Measurements from ENCODE around the gene RBFOX2. TPM values are rescaled to one million over a fixed set of nuclear protein-coding genes. Genes with fewer than 3 reads are reported as not detected.

Gene RBFOX2
- total RNA-seq, 3 donors from 2014 or later, result 63.4 to 97.3 (median 85.5) TPM

DNA sequence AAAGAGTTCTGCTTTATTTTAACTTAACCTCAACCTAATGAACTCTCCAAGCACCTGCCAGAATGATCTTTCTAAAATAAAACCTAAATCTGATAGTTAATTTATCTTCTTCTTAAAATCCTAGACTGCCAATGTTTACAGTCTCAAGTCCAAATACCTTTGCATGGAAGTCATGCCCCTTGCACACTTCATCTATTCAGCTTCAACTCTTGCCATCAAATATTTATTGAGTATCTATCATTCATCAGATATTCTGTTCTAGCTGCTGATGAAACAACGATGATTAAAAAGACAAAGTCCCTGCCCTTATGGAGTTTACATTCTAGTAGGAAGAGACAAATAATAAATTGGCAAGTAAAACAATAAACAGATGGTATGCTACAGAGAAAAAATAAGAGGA lies 209.2 kb downstream of the RBFOX2 start:
- Histone ChIP-seq H3K27me3 (no peaks in the 10 kb centered on the region), H3K4me3 (no peak overlapping the region), H3K36me3 (no peaks in the 10 kb centered on the region), H3K4me1 (no peaks in the 10 kb centered on the region), H3K9me3 (no peaks in the 10 kb centered on the region), H3K27ac (no peak overlapping the region)
- DNase-seq (ENCODE audit: low spot score in 2 of 2), result no peak
- intact Hi-C loops (cut with DNase I; ENCODE audit: low total_unique reads), result no loop called here
- TF ChIP-seq POLR2AphosphoS5 (IDR thresholded peaks at IDR 0.05) (no peak), POLR2A (IDR thresholded peaks at IDR 0.05) (no peak)
- TF ChIP-seq, protein P1, sequence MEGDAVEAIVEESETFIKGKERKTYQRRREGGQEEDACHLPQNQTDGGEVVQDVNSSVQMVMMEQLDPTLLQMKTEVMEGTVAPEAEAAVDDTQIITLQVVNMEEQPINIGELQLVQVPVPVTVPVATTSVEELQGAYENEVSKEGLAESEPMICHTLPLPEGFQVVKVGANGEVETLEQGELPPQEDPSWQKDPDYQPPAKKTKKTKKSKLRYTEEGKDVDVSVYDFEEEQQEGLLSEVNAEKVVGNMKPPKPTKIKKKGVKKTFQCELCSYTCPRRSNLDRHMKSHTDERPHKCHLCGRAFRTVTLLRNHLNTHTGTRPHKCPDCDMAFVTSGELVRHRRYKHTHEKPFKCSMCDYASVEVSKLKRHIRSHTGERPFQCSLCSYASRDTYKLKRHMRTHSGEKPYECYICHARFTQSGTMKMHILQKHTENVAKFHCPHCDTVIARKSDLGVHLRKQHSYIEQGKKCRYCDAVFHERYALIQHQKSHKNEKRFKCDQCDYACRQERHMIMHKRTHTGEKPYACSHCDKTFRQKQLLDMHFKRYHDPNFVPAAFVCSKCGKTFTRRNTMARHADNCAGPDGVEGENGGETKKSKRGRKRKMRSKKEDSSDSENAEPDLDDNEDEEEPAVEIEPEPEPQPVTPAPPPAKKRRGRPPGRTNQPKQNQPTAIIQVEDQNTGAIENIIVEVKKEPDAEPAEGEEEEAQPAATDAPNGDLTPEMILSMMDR (IDR thresholded peaks at IDR 0.05), result no peak

DNA sequence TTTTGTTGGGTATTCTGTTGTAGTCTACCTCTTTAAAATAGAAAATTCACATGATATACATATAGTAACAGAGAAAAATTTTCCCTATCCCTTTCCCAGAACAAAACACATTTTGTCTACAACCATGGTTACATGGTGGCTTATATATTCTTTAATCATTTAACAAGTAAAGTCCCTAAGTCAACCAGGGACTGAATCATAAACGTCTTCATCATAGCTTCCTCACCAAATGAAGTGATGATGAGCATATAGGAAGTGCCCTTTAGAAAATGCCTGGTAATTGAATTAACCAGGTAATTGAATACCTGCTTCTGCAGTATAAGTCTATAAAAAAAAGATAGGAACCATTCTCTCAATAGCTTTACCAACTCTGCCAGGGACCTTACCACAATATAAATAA lies 209.7 kb downstream of the RBFOX2 start:
- Histone ChIP-seq H3K27ac (no peak overlapping the region), H3K36me3 (no peaks in the 10 kb centered on the region), H3K9me3 (no peaks in the 10 kb centered on the region), H3K4me3 (no peak overlapping the region), H3K4me1 (no peaks in the 10 kb centered on the region), H3K27me3 (no peaks in the 10 kb centered on the region)
- no peak for DNase-seq (ENCODE audit: low spot score in 2 of 2)
- TF ChIP-seq, protein P1 (IDR thresholded peaks at IDR 0.05), result no peak
- TF ChIP-seq POLR2AphosphoS5 (IDR thresholded peaks at IDR 0.05), result no peak
- TF ChIP-seq POLR2A (IDR thresholded peaks at IDR 0.05), result no peak
- intact Hi-C loops (cut with DNase I; ENCODE audit: low total_unique reads), result no loop called here

DNA sequence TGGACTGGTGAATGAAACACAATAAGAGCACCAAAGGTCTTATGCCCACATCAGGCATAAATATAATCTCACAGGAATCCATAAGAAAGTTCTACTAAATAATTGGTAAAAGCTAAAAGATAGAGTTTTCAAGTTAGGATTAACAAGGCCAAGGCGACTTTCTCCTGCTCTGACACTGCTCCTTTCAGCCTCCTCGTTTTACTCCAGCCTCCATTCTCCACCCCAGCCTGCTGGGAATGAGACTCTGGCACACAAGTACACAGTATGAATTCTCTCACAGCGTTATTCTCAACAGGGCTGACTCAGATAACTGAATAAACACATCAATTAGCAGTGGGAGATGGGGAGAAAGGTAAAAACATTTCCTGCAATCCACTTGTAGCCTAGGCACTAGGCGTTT lies 216.0 kb downstream of the RBFOX2 start:
- DNase-seq (ENCODE audit: low spot score in 2 of 2), result no peak
- Histone ChIP-seq H3K4me3 (no peak overlapping the region), H3K4me1 (no peaks in the 10 kb centered on the region), H3K27ac (no peak overlapping the region), H3K36me3 (no peaks in the 10 kb centered on the region), H3K27me3 (no peaks in the 10 kb centered on the region), H3K9me3 (no peaks in the 10 kb centered on the region)
- TF ChIP-seq, protein P1 (IDR thresholded peaks at IDR 0.05), result no peak
- no peak for TF ChIP-seq POLR2A (IDR thresholded peaks at IDR 0.05)
- TF ChIP-seq POLR2AphosphoS5 (IDR thresholded peaks at IDR 0.05), result no peak
- intact Hi-C loops (cut with DNase I; ENCODE audit: low total_unique reads), result no loop called here

DNA sequence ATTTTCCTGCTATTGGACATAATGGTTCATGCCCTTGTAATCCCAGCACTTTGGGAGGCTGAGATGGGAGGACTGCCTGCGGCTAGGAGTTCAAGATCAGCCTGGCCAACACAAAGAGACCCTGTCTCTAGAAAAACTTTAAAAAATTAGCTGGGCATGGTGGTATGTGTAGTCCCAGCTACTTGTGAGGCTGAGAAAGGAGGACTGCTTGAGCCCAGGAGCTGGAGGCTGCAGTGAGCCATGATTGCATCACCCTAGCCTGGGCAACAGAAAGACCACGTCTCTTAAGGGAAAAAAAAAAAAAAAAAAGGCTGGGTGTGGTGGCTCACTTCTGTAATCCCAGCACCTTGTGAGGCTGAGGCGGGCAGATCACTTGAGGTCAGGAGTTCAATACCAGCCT lies 217.0 kb downstream of the RBFOX2 start:
- Histone ChIP-seq H3K4me3 (no peak overlapping the region), H3K27me3 (no peaks in the 10 kb centered on the region), H3K36me3 (no peaks in the 10 kb centered on the region), H3K27ac (no peak overlapping the region), H3K9me3 (no peaks in the 10 kb centered on the region), H3K4me1 (no peaks in the 10 kb centered on the region)
- intact Hi-C loops (cut with DNase I; ENCODE audit: low total_unique reads), result no loop called here
- DNase-seq (ENCODE audit: low spot score in 2 of 2), result no peak
- TF ChIP-seq POLR2A (IDR thresholded peaks at IDR 0.05) (no peak), POLR2AphosphoS5 (IDR thresholded peaks at IDR 0.05) (no peak)
- TF ChIP-seq, protein P1 (IDR thresholded peaks at IDR 0.05), result no peak

DNA sequence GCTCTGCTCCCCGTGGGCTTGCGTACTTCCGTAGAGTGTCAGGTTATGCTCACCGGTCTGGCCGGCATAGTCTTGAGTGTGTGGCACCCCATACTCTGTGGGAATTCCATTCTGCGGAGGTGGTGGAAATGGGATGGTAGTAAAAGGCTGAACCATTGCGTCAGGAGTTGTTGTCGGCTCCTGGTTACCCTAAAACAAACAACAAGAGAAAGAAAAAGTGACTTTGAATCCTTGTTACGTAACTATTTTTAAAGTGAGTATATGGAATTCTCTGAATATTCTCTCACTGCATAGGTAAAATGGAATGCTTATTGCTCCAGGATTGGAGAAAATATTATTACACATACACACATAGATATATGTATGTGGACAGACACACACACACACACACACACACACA lies 218.8 kb downstream of the RBFOX2 start:
- Histone ChIP-seq H3K4me1 (no peaks in the 10 kb centered on the region), H3K27me3 (no peaks in the 10 kb centered on the region), H3K4me3 (no peak overlapping the region), H3K36me3 (no peaks in the 10 kb centered on the region), H3K27ac (no peak overlapping the region), H3K9me3 (no peaks in the 10 kb centered on the region)
- TF ChIP-seq POLR2A (IDR thresholded peaks at IDR 0.05) (no peak), POLR2AphosphoS5 (IDR thresholded peaks at IDR 0.05) (no peak)
- TF ChIP-seq, protein P1 (IDR thresholded peaks at IDR 0.05), result no peak
- intact Hi-C loops (cut with DNase I; ENCODE audit: low total_unique reads), result no loop called here
- no peak for DNase-seq (ENCODE audit: low spot score in 2 of 2)

Measured in breast epithelium (tissue), 4 donors.